Glutamatergic neuron (in vitro differentiated cells): ENCODE results near the gene ANXA3. TPM values are rescaled to one million over a fixed set of nuclear protein-coding genes. Genes with fewer than 3 reads are reported as not detected.

Source experiments
- DNase-seq: peaks from one replicate; pipeline ENCODE4 v3.0.0; 2022
- H3K27ac Mint-ChIP-seq: one replicate; pipeline ENCODE4 v1.8.0; 2020; ENCODE audit warnings: mild to moderate bottlenecking, mixed read lengths, inconsistent platforms; ENCODE audit not compliant: unreplicated experiment
- H3K27me3 Mint-ChIP-seq: one replicate; pipeline ENCODE4 v1.8.0; 2020; ENCODE audit warnings: mild to moderate bottlenecking, moderate library complexity, mixed read lengths, inconsistent platforms; ENCODE audit not compliant: unreplicated experiment
- H3K36me3 Mint-ChIP-seq: one replicate; pipeline ENCODE4 v1.8.0; 2020; ENCODE audit warnings: mild to moderate bottlenecking, mixed read lengths, inconsistent platforms; ENCODE audit not compliant: unreplicated experiment
- H3K4me1 Mint-ChIP-seq: one replicate; pipeline ENCODE4 v1.8.0; 2020; ENCODE audit warnings: mild to moderate bottlenecking, low read depth, mixed read lengths, inconsistent platforms; ENCODE audit not compliant: unreplicated experiment
- H3K4me3 Mint-ChIP-seq: one replicate; pipeline ENCODE4 v1.8.0; 2020; ENCODE audit warnings: mild to moderate bottlenecking, mixed read lengths, inconsistent platforms; ENCODE audit not compliant: unreplicated experiment
- H3K9me3 Mint-ChIP-seq: one replicate; pipeline ENCODE4 v1.8.0; 2020; ENCODE audit warnings: mild to moderate bottlenecking, moderate library complexity, mixed read lengths, inconsistent platforms; ENCODE audit not compliant: unreplicated experiment
- CTCF ChIP-seq: fragments of 200-600 bp; sonication (generic); IDR thresholded peaks from one replicate; pipeline ENCODE4 v1.5.0; 2021; ENCODE audit not compliant: partially characterized antibody, unreplicated experiment
- total RNA-seq: library from RNA; stranded (reverse); fragmentation: NEBNext Ultra II Directional; extraction: Animal tissue kit (Norgen Biotek cat#: 25700); gene quantifications from one replicate; pipeline ENCODE4 v1.2.1, GENCODE V29; 2021; ENCODE audit not compliant: unreplicated experiment

ANXA3 gene
- total RNA-seq, 1 donor from 2014 or later, result not detected

GRCh38 chr4:78652282-78652876, 100.8 kb downstream of the ANXA3 start:
- H3K4me1 Mint-ChIP-seq, result no peaks in the 10 kb centered on the region
- no peaks in the 10 kb centered on the region for H3K27me3 Mint-ChIP-seq
- H3K9me3 Mint-ChIP-seq, result peaks cover 2% of the 10 kb centered on the region
- H3K36me3 Mint-ChIP-seq, result no peaks in the 10 kb centered on the region
- no peak for TF ChIP-seq CTCF
- H3K4me3 Mint-ChIP-seq, result no peak overlapping the region
- DNase-seq, result no peak
- no peak overlapping the region for H3K27ac Mint-ChIP-seq

- no peak for DNase-seq
- Mint-ChIP-seq H3K36me3 (no peaks in the 10 kb centered on the region), H3K4me1 (no peaks in the 10 kb centered on the region), H3K27me3 (peaks cover 2% of the 10 kb centered on the region), H3K27ac (no peak overlapping the region), H3K4me3 (no peak overlapping the region), H3K9me3 (peaks cover under 1% of the 10 kb centered on the region)
- TF ChIP-seq CTCF, result no peak
Observed at GRCh38 chr4:78653655-78654054, 102.1 kb downstream of the ANXA3 start.

GRCh38 chr4:78654807-78655206, 103.2 kb downstream of the ANXA3 start:
- Mint-ChIP-seq H3K27me3 (peaks cover 2% of the 10 kb centered on the region), H3K4me1 (no peaks in the 10 kb centered on the region), H3K36me3 (no peaks in the 10 kb centered on the region), H3K27ac (no peak overlapping the region), H3K9me3 (no peaks in the 10 kb centered on the region), H3K4me3 (no peak overlapping the region)
- DNase-seq, result no peak
- TF ChIP-seq CTCF, result no peak

- Mint-ChIP-seq H3K36me3 (no peaks in the 10 kb centered on the region), H3K27me3 (peaks cover 2% of the 10 kb centered on the region), H3K27ac (no peak overlapping the region), H3K9me3 (no peaks in the 10 kb centered on the region), H3K4me1 (peaks cover under 1% of the 10 kb centered on the region), H3K4me3 (no peak overlapping the region)
- DNase-seq, result no peak
- TF ChIP-seq CTCF, result no peak
Observed at GRCh38 chr4:78656968-78657445, 105.4 kb downstream of the ANXA3 start.

GRCh38 chr4:78659264-78659663, 107.7 kb downstream of the ANXA3 start:
- H3K27ac Mint-ChIP-seq, result no peak overlapping the region
- no peak overlapping the region for H3K4me3 Mint-ChIP-seq
- TF ChIP-seq CTCF, result no peak
- H3K9me3 Mint-ChIP-seq, result no peaks in the 10 kb centered on the region
- H3K4me1 Mint-ChIP-seq, result peaks cover 4% of the 10 kb centered on the region
- no peak for DNase-seq
- H3K36me3 Mint-ChIP-seq, result no peaks in the 10 kb centered on the region
- peaks cover 2% of the 10 kb centered on the region for H3K27me3 Mint-ChIP-seq
